HG02885 (cell line): ENCODE measurements around the gene SHROOM1.
"Not testable (repeated sequence)": the region's sequence is repeated elsewhere in the genome, so short reads cannot be mapped to it uniquely, and the experiment has no call there.

Source experiments
- ATAC-seq: cut with Tn5 transposase; IDR thresholded peaks from one replicate; pipeline ENCODE4 v1.9.1; 2021; ENCODE audit warnings: mild to moderate bottlenecking; ENCODE audit not compliant: unreplicated experiment, poor library complexity

Gene SHROOM1

GRCh38 chr5:132810605-132811004 is 19.8 kb downstream of the SHROOM1 start:
- ATAC-seq = no peak

GRCh38 chr5:132808866-132809265 is 21.6 kb downstream of the SHROOM1 start:
- no peak for ATAC-seq

- no peak for ATAC-seq
Measured at GRCh38 chr5:132808448-132808847, 22.0 kb downstream of the SHROOM1 start.

DNA sequence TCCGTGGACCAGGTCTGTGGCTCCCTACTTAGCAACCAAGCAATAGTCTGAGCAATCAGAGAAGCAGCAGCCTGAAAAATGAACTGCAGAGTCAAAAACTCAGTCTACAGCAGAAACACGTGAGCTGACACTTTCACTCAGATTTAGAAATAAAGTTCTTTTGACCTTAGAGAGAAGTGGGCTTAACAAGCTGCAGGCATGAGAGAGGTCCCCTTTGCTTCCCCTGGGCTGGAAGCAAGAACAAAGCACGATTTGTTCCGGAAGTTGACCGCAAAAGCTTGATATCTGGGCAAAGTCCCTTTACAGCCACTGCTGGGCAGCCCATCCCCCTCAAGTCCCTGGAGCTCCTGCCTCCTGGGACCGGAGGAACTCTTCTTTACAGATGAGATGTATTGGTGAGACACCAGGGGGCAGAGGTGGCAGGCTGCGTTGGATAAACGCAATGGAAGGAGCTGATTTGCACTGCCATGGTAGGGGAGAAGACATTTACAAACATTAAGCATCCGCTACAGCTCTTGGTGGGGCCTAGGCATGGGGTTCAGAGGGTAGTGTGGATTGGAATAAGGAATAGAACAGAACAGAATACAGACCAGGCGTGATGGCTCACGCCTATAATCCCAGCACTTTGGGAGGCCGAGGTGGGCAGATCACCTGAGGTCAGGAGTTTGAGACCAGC is 23.1 kb downstream of the SHROOM1 start:
- ATAC-seq = no peak

- ATAC-seq = not testable (repeated sequence)
Measured at GRCh38 chr5:132806804-132807162, 23.7 kb downstream of the SHROOM1 start.

DNA sequence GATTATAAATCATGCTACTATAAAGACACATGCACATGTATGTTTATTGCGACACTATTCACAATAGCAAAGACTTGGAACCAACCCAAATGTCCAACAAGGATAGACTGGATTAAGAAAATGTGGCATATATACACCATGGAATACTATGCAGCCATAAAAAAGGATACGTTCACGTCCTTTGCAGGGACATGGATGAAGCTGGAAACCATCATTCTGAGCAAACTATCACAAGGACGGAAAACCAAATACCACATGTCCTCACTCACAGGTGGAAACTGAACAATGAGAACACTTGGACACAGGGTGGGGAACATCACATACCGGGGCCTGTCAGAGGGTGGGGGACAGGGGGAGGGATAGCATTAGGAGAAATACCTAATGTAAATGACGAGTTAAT is 24.6 kb downstream of the SHROOM1 start:
- ATAC-seq = not testable (repeated sequence)

- ATAC-seq = not testable (repeated sequence)
Measured at GRCh38 chr5:132804219-132804618, 26.2 kb downstream of the SHROOM1 start.

GRCh38 chr5:132802685-132803066 is 27.8 kb downstream of the SHROOM1 start:
- not testable (repeated sequence) for ATAC-seq

DNA sequence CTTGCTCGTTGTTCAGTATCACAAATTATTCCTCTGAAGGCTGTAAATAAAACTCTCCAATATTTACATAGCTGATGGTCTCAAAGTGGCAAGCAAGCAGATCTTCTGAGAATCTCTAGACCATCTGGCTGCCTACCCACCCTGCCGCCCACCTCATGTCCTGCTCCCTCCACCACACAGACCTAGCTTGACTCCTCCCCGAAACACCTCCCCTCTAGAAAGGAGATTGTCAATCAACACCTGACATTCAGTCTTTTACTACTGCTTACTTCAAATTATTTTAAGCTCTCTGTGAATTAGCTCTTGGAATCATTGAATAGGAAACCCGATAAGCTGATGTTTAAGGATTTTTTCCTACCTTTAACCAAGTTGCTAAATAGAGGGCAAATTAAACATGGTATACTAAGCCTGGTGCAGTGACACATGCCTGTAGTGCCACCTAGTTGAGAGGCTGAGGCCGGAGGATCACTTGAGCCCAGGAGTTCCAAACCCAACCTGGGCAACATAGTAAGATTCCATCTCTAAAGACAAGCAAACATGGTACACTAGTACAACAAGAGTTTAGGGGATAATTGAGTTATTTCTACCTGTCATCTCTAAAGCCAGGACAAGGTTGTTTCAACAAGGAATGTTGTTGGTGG is 28.3 kb downstream of the SHROOM1 start:
- no peak for ATAC-seq

- ATAC-seq = no peak
Measured at GRCh38 chr5:132800545-132800944, 29.9 kb downstream of the SHROOM1 start.

- ATAC-seq = no peak
Measured at GRCh38 chr5:132799392-132799791, 31.1 kb downstream of the SHROOM1 start.

DNA sequence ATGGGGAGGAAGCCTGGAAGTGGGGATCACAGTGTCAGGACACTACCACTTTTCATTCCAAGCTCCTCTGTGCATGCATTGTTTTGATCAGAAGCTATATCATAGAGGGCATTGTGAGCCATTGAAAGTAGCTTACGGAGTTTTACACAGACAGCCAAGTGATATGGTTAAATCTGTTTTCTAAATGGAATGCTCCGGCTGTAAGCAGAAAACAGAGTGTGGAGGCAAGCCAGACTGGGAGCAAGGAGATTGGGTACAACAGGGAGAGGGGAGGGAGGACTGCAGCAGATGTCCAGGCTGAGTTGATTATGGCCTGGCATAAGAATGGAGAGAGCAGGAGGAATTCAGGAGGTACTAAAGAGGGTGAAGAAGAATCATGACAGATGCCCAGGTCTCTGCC is 32.8 kb downstream of the SHROOM1 start:
- no peak for ATAC-seq

GRCh38 chr5:132791026-132791425 is 39.4 kb downstream of the SHROOM1 start:
- ATAC-seq = no peak

DNA sequence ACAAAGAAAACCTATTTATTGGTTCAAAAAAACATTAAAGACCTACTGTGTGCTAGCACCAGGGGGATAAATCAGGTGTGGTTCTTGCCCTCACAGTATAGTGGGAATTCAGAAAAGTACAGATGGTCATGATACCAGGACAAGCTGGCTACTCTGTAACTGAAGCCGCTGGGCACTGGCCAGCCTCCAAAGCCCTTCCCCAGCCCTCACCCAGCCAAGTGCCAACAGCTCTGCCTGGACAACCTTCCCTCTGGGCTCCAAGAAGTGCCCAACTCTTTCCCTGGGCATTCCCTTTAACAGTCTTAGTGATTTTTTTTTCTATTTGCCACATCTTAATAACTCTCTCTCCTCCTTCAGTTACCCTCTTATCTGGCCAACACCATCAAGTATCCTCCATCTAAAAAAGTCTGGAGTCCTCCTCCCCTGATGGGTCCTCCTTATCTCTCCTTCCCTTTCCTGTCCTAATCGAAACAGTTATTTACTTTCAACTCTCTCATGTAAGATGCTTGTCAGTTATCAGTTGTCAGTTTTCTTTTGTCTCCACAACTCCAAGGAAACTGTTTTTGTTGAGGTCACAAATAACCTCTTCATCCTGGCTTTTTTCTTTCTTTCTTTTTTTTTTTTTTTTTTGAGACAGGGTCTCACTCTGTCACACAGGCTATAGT is 40.1 kb downstream of the SHROOM1 start:
- ATAC-seq = no peak

- no peak for ATAC-seq
Measured at GRCh38 chr5:132788990-132789886, 41.2 kb downstream of the SHROOM1 start.

- ATAC-seq = no peak
Measured at GRCh38 chr5:132788508-132788907, 41.9 kb downstream of the SHROOM1 start.

GRCh38 chr5:132787076-132787475 is 43.4 kb downstream of the SHROOM1 start:
- no peak for ATAC-seq

DNA sequence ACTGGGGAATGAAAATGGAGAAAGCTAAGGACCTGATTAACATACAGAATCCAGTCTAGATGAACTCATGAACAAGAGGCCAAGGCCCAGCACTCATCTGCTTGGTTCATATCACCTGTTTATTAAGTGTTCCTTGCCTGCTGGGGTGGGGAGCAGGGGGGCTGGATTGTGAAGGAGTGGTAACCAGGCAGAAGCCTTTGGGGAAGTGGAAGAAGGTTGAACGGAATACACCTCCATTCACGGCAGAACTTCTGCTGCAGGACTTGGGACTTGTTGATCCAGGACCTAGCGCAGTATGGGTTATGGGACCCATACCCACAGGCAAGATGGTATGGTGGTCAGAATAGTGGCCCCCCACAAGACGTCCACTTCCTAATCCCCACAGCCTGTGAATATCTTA is 44.6 kb downstream of the SHROOM1 start:
- no peak for ATAC-seq

GRCh38 chr5:132785365-132785764 is 45.1 kb downstream of the SHROOM1 start:
- ATAC-seq = no peak

- ATAC-seq = no peak
Measured at GRCh38 chr5:132782101-132782500, 48.3 kb downstream of the SHROOM1 start.

DNA sequence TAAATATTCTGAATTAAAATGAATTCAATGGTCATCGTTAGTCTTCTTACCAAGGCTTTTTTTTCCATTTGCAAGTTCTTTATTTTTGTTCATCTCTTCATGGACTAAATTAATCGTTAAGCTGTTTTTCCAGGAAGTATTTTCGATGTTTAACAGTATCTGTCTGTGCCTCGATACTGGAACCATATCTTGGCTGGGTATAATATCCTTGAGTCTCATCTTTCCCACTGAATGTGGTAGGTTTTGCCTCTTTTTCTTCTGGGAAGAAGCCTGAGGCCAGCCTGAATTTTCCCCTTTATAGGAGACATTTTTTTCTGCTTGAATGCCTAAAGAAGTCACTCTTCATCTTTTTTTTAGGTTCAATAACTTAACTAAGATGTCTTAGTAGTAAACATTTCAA is 49.4 kb downstream of the SHROOM1 start:
- ATAC-seq = no peak
